OCI-LY1 (cell line): ENCODE results near the gene NREP.

ENCODE experiments used
- EZH2 ChIP-seq: fragments of 200-600 bp; sonication (generic), shearing (Covaris generic); IDR thresholded peaks from 2 replicates; pipeline ENCODE4 v1.8.0; 2017; ENCODE audit warnings: borderline replicate concordance, mixed run types, mild to moderate bottlenecking, antibody characterized with exemption, low read length, moderate library complexity, mixed read lengths
- TF ChIP-seq, protein P1 (sequence below): fragments of 200-600 bp; sonication (generic), shearing (Covaris generic); IDR thresholded peaks from 2 replicates; pipeline ENCODE4 v1.5.1; 2017; ENCODE audit warnings: mild to moderate bottlenecking, antibody characterized with exemption, low read length, moderate library complexity, mixed read lengths

DNA sequence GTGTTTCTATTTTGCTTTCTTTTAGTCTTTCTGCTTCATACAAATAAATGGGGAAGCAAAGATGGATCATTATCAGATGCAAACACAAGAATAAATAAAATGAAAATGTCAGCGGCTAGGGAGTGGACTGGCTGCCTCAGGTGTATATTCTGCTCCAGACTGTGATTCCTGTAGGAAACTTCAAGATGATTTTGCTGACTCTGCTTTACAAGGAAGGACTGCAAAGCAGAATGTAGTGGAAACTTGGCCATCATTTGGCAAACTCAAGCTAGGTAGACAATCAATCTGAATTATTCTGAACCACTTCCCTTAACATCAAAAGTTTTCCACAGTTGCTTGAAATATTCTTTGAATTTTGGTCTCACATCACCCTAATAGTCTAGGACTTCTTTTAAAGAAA lies 38.1 kb upstream of the NREP start:
- no peak for TF ChIP-seq EZH2
- TF ChIP-seq, protein P1, sequence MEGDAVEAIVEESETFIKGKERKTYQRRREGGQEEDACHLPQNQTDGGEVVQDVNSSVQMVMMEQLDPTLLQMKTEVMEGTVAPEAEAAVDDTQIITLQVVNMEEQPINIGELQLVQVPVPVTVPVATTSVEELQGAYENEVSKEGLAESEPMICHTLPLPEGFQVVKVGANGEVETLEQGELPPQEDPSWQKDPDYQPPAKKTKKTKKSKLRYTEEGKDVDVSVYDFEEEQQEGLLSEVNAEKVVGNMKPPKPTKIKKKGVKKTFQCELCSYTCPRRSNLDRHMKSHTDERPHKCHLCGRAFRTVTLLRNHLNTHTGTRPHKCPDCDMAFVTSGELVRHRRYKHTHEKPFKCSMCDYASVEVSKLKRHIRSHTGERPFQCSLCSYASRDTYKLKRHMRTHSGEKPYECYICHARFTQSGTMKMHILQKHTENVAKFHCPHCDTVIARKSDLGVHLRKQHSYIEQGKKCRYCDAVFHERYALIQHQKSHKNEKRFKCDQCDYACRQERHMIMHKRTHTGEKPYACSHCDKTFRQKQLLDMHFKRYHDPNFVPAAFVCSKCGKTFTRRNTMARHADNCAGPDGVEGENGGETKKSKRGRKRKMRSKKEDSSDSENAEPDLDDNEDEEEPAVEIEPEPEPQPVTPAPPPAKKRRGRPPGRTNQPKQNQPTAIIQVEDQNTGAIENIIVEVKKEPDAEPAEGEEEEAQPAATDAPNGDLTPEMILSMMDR = no peak
